T-helper 1 cell treated with Interleukin-12 subunit alpha and Interleukin-12 subunit beta and Interleukin-4 antibody, amounts not matched to agents 30 μg/mL and 1 μg/mL, for 36 hours (primary cell): ENCODE measurements around the gene AOC1.

ENCODE experiments used
- H3K27ac Mint-ChIP-seq: one replicate; pipeline ENCODE4 v1.8.0; 2021; ENCODE audit warnings: mild to moderate bottlenecking, mixed read lengths
- H3K27me3 Mint-ChIP-seq: one replicate; pipeline ENCODE4 v1.8.0; 2021; ENCODE audit warnings: low read depth, mixed read lengths
- H3K36me3 Mint-ChIP-seq: one replicate; pipeline ENCODE4 v1.8.0; 2021; ENCODE audit warnings: low read depth, mixed read lengths
- H3K4me1 Mint-ChIP-seq: one replicate; pipeline ENCODE4 v1.8.0; 2021; ENCODE audit warnings: low read depth, mixed read lengths
- H3K4me3 Mint-ChIP-seq: one replicate; pipeline ENCODE4 v1.8.0; 2021; ENCODE audit warnings: mild to moderate bottlenecking, moderate library complexity, mixed read lengths
- H3K9me3 Mint-ChIP-seq: one replicate; pipeline ENCODE4 v1.8.0; 2021; ENCODE audit warnings: mixed read lengths

AOC1 gene

DNA sequence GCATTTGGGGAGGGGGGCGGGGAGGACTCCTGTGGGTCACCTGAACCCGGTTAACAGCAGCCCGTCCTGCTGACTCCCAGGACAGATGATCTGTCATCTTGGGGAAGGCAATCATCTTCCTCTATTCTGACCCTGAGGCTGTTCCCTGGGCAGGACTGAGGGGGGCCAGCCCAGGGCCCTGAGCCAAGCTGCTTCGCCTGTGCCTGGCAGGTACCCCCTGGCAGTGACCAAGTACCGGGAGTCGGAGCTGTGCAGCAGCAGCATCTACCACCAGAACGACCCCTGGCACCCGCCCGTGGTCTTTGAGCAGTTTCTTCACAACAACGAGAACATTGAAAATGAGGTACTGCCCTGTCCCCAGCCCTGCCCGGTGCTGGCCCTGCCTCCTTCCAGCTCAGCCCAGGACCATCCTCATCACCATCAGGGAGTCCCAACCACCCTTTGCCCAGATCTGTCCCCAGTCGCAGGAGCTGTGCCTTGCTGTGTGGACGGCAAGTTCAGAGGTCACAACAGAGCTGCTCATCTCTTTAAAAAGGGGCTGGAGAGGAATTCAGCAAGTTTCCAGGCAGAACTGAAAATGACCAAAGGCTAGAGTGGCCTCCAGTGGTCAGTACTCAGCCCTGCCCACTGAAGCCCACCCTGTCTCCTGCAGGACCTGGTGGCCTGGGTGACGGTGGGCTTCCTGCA is 8.1 kb downstream of the AOC1 start:
- Mint-ChIP-seq H3K9me3 (no peaks in the 10 kb centered on the region), H3K4me1 (no peaks in the 10 kb centered on the region), H3K36me3 (no peaks in the 10 kb centered on the region), H3K27ac (no peak overlapping the region), H3K4me3 (no peak overlapping the region), H3K27me3 (no peaks in the 10 kb centered on the region)

DNA sequence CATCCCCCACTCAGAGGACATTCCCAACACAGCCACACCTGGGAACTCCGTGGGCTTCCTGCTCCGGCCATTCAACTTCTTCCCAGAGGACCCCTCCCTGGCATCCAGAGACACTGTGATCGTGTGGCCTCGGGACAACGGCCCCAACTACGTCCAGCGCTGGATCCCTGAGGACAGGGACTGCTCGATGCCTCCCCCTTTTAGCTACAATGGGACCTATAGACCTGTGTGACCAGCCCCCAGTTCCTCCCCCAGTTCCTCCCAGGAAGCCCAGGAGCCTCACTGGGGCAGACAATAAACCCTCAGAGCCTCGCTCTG is 8.6 kb downstream of the AOC1 start:
- Mint-ChIP-seq H3K27ac (no peak overlapping the region), H3K4me1 (no peaks in the 10 kb centered on the region), H3K36me3 (no peaks in the 10 kb centered on the region), H3K27me3 (no peaks in the 10 kb centered on the region), H3K9me3 (no peaks in the 10 kb centered on the region), H3K4me3 (no peak overlapping the region)

DNA sequence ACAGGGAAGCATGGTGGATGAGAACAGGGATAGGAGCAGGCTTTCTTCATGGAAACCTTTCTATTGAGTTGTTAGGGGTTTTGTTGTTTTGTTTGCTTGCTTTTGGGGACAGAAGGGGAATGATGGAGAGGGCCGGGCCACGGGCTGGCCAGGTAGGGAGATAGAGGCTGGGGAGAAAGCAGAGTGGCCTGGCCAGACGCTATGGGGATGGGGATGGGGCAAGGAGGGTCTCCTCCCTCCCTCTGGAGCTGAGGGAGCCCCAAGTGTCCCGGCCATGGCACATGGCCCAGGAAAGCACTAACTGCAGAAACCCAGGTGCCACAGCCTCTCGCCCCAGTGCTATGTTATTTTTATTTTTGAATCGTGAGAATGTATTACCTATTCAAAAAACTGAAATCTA is 10.0 kb downstream of the AOC1 start:
- Mint-ChIP-seq H3K36me3 (no peaks in the 10 kb centered on the region), H3K4me3 (no peak overlapping the region), H3K27ac (no peak overlapping the region)

DNA sequence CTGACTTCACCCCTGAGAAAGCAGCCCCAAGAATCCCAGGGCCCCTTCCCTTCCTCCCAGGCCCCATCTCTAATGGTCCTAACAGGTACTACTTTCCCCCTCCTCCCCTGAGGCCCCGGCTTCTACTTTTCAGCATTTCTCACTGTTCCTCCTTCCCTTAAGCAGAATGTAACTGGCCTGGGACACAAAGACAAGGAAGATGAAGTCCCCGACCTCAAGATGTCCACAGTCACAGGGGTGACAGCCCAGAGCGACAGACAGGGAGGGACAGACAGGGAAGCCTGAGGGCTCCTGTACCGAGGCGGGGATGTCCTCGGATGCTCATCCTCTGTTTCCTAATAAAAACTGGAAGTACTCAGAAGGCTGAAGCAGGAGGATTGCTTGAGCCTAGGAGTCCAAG is 11.6 kb downstream of the AOC1 start:
- Mint-ChIP-seq H3K4me3 (no peak overlapping the region), H3K9me3 (no peaks in the 10 kb centered on the region), H3K4me1 (no peaks in the 10 kb centered on the region), H3K36me3 (no peaks in the 10 kb centered on the region), H3K27me3 (peaks cover 16% of the 10 kb centered on the region), H3K27ac (no peak overlapping the region)

More for the DNA sequence above, 10.0 kb downstream of the AOC1 start:
- Mint-ChIP-seq H3K27me3 (no peaks in the 10 kb centered on the region), H3K9me3 (no peaks in the 10 kb centered on the region), H3K4me1 (no peaks in the 10 kb centered on the region)

DNA sequence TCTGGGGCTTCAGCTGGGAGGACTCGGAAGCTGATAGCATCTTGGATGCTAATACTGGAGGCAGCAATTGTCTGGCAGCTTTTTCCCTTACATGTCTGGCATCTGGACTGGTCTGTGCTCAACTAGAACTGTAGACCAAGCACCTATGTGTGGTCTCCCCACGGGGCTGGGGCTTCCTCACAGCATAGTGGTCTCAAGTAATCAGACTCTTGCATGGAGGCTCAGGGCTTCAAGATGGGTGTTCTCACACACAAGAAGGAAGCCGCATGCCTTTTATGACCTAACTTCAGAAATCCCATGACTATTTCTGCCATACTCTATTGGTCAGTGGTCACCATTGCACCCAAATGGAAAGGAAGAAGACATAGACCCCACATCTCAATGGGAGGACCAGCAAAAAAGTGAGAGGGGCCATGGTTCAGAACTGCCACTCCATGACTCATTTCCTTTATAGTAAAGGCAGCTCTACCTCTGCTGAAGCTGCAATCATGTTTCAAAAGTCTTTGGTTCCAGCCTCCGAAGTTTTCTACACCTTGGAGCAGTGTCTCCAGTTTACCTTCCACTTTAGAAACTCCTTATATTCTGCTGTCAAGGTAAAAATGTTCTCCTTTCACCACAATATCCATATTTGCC is 14.7 kb downstream of the AOC1 start:
- H3K4me3 Mint-ChIP-seq, result no peak overlapping the region

DNA sequence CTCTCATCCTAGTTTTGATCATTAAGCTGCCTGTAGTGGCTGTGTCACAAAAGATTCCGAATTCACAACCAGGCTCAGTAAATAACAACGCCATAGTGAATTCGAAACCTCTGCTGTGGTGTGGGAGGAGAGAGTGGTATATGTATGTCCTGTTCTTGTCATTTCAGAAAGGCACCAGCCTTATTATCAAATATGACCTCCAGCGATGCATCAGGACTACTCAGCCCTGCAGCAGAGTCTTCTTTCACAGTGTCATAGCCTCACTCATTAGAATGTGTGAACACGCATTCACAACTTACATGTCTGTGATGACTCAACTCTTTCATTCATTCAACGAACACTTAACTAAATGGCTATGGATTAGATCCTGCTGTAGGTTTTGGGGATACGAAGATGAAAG is 15.3 kb downstream of the AOC1 start:
- no peaks in the 10 kb centered on the region for H3K36me3 Mint-ChIP-seq
- no peak overlapping the region for H3K4me3 Mint-ChIP-seq
- H3K27ac Mint-ChIP-seq, result no peak overlapping the region
- H3K27me3 Mint-ChIP-seq, result peaks cover 25% of the 10 kb centered on the region
- no peaks in the 10 kb centered on the region for H3K4me1 Mint-ChIP-seq
- H3K9me3 Mint-ChIP-seq, result peaks cover 4% of the 10 kb centered on the region

More for the DNA sequence above, 14.7 kb downstream of the AOC1 start:
- Mint-ChIP-seq H3K27me3 (peaks cover 24% of the 10 kb centered on the region), H3K27ac (no peak overlapping the region), H3K36me3 (no peaks in the 10 kb centered on the region), H3K9me3 (peaks cover 4% of the 10 kb centered on the region), H3K4me1 (no peaks in the 10 kb centered on the region)

DNA sequence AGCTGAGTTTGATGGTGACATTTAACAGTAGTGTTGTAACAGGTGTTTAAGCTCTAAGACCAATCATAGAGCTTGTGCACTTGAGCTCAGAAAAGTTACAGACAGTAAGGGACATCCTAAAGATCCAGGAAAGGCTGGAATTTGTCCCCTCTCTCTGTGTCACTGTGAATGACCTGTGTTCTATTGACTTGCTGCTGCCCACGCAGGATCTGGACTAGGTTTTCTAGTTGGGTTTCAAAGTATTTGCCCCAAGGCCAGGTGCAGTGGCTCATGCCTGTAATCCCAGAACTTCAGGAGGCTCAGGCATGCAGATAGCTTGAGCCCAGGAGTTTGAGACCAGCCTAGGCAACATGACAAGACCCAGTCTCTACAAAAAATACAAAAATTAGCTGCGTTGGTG is 17.1 kb downstream of the AOC1 start:
- Mint-ChIP-seq H3K27me3 (peaks cover 32% of the 10 kb centered on the region), H3K9me3 (peaks cover 4% of the 10 kb centered on the region), H3K4me3 (no peak overlapping the region), H3K4me1 (no peaks in the 10 kb centered on the region), H3K27ac (no peak overlapping the region), H3K36me3 (no peaks in the 10 kb centered on the region)

DNA sequence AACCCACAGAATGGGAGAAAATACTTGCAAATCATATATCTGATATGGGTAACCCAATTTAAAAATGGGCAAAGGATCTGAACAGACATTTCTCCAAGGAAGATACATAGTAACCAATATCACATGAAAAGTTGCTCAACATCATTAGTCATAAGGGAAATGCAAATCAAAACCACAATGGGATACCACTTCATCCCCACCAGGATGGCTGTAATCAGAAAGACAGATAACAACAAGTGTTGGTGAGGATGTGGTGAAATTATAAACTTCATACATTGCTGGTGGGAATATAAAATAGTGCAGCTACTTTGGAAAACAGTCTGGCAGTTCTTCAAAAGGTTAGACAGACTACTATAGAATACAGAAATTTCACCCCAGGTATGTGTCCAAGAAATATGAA is 19.3 kb downstream of the AOC1 start:
- H3K9me3 Mint-ChIP-seq, result peaks cover 4% of the 10 kb centered on the region
- peaks cover 41% of the 10 kb centered on the region for H3K27me3 Mint-ChIP-seq
- no peaks in the 10 kb centered on the region for H3K4me1 Mint-ChIP-seq
- no peak overlapping the region for H3K4me3 Mint-ChIP-seq
- no peaks in the 10 kb centered on the region for H3K36me3 Mint-ChIP-seq
- no peak overlapping the region for H3K27ac Mint-ChIP-seq

DNA sequence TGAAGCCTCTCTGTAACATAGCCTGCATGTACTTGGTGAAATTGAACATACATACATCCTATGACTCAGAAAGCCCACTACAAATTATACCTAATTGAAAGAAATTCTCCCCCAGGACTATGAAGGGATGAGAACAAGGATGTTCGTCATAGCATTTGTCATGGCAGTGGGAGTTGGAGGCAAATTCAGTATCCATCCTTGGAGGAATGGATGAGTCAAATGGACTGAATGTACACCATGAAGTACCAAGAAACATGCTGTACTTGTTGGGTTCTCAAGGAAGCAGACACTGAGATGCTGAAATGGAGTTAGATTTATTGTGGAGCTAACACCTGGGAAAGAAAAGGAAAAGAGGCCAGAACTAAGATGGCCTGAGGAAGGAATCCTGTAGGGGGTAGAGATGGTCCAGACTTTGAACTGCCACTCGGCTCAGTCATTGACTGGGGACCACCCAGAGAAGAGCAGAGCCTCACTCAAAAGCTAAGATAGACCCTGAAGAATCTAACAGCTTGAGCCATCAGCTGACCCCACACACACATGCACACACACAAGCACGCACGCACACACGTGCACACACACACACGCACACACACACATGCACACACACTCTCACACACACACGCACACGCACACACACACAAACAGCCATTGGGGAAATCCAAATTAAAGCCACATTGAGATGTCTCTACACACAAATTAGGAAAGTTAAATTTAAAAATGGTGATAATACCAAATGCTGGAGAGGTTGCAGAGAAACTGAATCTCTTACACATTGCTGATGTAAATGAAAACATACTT is 22.3 kb downstream of the AOC1 start:
- Mint-ChIP-seq H3K4me1 (no peaks in the 10 kb centered on the region), H3K4me3 (no peak overlapping the region), H3K36me3 (no peaks in the 10 kb centered on the region), H3K27ac (no peak overlapping the region), H3K9me3 (peaks cover 9% of the 10 kb centered on the region), H3K27me3 (peaks cover 43% of the 10 kb centered on the region)

DNA sequence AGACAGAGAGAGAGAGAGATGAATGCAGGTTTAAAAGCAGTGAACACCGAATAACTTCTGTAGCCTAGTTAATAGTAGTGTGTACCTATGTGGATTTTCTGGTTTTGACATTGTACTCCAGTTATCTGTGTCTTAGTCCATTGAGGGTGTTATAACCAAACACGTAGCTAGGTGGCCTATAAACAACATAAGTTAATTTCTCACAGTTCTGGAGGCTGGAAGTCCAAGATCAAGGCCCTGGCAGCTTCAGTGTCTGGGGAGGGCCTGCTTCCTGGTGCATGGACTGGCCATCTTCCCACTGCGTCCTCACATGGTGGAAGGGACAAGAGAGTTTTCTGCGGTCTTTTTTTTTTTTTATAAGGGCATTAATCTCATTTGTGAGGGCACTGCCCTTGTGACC is 23.5 kb downstream of the AOC1 start:
- H3K27ac Mint-ChIP-seq, result no peak overlapping the region
- peaks cover 19% of the 10 kb centered on the region for H3K9me3 Mint-ChIP-seq
- peaks cover under 1% of the 10 kb centered on the region for H3K36me3 Mint-ChIP-seq
- no peak overlapping the region for H3K4me3 Mint-ChIP-seq
- H3K27me3 Mint-ChIP-seq, result peaks cover 50% of the 10 kb centered on the region
- H3K4me1 Mint-ChIP-seq, result no peaks in the 10 kb centered on the region

DNA sequence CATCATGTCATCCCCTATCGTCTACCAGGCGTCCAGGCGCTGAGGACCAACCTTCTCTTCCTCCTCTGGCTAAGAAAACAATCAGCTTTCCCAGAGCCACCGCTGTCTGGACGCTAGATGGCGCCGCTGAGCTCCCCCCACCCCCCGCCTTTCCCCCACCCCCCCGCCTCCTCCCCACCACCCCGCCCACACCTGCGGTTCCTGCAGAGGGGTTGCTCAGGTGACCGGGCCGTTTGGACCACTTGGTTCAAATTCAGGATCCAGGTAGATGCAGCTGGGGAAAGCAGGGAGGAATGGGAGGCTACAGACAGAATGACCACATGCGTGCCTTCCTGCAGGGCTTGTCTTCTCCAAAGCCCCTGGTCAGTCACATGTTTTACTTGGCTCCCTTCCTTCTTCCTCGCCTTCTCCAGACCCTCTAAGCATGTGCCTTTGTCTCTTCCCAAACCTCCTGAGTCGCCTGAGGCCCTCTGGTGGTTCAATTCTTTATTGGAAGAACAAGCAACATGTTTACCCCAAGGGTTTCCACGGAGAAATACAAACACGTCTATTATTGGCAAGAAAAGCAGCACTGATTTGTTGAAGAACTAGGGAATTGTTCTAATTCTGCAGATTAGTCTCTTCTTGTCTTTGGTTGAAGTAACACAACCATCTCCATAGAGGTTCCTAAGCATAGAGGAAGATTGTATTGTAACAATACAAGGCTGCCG is 24.7 kb downstream of the AOC1 start:
- Mint-ChIP-seq H3K4me3 (no peak overlapping the region), H3K27me3 (peaks cover 47% of the 10 kb centered on the region), H3K4me1 (no peaks in the 10 kb centered on the region), H3K9me3 (peaks cover 25% of the 10 kb centered on the region), H3K27ac (no peak overlapping the region), H3K36me3 (peaks cover 2% of the 10 kb centered on the region)

DNA sequence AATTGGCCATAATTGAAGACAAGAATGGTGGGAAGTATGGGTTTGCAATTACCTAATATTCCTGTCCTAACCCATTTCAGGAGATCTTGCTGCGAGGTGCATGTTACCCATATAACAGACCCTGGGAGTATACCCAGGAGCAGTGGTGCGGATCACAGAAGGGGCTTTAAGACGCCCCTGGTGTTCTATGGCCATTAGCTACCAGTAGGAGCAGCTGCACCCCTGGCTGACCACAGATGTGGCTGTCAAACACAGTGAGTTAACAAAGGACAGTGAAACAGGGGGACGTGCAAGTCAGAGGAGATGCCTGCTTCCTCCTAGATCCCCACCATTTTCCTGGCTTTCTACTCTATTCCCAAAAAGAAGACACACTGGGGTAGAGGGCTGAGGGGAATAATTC is 25.2 kb downstream of the AOC1 start:
- Mint-ChIP-seq H3K4me3 (no peak overlapping the region), H3K36me3 (peaks cover 2% of the 10 kb centered on the region), H3K9me3 (peaks cover 31% of the 10 kb centered on the region), H3K27ac (no peak overlapping the region), H3K27me3 (peaks cover 51% of the 10 kb centered on the region), H3K4me1 (no peaks in the 10 kb centered on the region)

DNA sequence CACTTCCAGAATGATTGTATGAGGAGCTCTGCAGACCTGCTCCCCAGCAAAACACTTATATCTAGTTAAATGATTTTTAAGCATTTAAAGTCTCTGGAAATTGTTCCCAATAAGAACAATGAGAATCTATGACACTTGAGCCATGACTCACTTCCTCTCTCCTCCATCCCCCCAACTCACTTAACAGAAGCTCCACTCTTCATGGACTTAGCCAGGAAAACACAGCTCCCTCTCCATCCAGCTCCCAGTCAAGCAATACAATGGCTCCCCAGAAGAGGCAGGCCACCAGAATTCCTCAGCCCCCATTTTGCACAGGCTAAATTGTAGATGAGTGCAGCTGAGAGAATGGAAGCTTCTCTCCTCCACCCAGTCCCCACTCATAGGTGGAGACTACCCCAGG is 27.0 kb downstream of the AOC1 start:
- peaks cover 56% of the 10 kb centered on the region for H3K27me3 Mint-ChIP-seq

DNA sequence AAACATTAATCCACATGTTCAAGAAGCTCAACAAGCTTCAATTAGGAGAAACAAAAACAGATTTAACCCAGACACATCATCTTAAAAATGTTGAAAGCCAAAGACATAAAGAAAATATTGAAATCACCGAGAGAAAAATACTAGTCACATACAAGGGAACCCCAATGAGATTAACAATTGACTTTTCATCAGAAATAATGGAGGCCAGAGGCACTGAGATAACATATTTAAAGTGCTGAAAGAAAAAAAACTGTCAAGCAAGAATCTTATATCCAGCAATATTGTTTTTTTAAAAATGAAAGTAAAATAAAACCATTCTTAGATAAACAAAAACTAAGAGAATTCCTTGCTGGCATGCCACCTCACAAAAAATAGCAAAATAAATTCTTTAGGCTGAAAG is 28.9 kb downstream of the AOC1 start:
- no peak overlapping the region for H3K4me3 Mint-ChIP-seq
- H3K27me3 Mint-ChIP-seq, result peaks cover 57% of the 10 kb centered on the region
- peaks cover 48% of the 10 kb centered on the region for H3K9me3 Mint-ChIP-seq
- H3K4me1 Mint-ChIP-seq, result no peaks in the 10 kb centered on the region
- H3K27ac Mint-ChIP-seq, result no peak overlapping the region
- peaks cover 2% of the 10 kb centered on the region for H3K36me3 Mint-ChIP-seq

More for the DNA sequence above, 27.0 kb downstream of the AOC1 start:
- no peaks in the 10 kb centered on the region for H3K4me1 Mint-ChIP-seq
- peaks cover 38% of the 10 kb centered on the region for H3K9me3 Mint-ChIP-seq
- no peak overlapping the region for H3K27ac Mint-ChIP-seq
- H3K4me3 Mint-ChIP-seq, result no peak overlapping the region
- peaks cover 2% of the 10 kb centered on the region for H3K36me3 Mint-ChIP-seq
